ENCODE data around the gene KLHL40.

KLHL40 gene

DNA sequence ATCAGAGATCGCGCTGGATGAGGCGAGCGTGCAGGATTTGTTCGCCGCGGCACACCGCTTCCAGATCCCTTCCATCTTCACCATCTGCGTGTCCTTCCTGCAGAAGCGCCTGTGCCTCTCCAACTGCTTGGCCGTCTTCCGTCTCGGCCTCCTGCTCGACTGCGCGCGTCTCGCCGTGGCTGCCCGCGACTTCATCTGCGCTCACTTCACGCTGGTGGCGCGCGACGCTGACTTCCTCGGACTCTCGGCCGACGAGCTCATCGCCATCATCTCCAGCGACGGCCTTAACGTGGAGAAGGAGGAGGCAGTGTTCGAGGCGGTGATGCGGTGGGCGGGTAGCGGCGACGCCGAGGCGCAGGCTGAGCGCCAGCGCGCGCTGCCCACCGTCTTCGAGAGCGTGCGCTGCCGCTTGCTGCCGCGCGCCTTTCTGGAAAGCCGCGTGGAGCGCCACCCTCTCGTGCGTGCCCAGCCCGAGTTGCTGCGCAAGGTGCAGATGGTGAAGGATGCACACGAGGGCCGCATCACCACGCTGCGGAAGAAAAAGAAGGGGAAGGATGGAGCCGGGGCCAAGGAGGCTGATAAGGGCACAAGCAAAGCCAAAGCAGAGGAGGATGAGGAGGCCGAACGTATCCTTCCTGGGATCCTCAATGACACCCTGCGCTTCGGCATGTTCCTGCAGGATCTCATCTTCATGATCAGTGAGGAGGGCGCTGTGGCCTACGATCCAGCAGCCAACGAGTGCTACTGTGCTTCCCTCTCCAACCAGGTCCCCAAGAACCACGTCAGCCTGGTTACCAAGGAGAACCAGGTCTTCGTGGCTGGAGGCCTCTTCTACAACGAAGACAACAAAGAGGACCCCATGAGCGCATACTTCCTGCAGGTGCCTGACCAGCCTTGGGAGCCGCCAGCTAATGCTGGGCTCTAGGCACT lies 819 bp downstream of the KLHL40 start:
- H3K4me3 ChIP-seq (ENCODE audit: low read length), result no peak overlapping the region
- no peak for TF ChIP-seq ZNF274 (IDR thresholded peaks at IDR 0.05; ENCODE audit: low read depth, low read length)

DNA sequence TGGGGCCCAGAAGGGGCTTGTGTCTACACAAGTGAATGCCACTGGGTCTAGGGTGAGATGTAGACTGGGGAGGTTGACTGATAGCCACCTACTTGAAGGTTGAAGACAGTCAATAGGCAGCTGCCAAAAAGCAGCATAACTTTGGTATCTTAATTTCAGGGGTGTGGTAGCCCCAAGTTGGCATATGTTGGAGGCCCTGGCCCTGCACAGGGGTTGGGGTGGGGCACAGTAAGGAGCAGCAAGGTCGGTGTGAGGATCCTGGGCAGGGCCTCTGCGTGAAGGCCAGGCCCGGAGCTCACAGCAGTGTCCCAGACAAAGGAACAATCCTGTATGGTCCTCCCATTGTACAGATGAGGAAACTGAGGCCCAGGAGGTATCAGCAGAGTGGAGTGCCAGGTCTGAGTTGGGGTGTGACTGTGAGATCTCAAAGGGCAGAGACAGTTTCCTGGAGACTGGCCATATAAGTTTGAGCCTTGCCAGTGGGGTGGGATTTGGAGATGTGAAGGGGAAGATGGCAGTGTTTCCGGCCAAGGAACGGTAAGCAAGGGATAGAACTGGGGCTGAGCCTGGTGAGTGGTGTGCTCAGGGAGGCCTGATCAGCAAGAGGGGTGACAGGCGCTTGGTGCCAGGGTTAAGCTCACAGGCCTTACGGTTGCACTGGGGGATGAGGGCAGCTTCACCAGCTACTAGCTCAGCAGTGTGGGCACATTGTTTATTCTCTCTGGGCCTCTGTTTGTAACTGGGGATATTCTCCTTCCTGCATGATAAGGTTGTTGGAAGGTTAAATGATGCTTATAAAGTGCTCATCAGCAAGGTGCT lies 1.7 kb downstream of the KLHL40 start:
- TF ChIP-seq ZNF274 (IDR thresholded peaks at IDR 0.05; ENCODE audit: low read depth, low read length), result no peak

GRCh38 chr3:42688016-42688415 lies 2.7 kb downstream of the KLHL40 start:
- no peak for TF ChIP-seq ZNF274 (IDR thresholded peaks at IDR 0.05; ENCODE audit: low read depth, low read length)
- no peak overlapping the region for H3K4me3 ChIP-seq (ENCODE audit: low read length)

More for the DNA sequence above, 1.7 kb downstream of the KLHL40 start:
- H3K4me3 ChIP-seq (ENCODE audit: low read length), result no peak overlapping the region

GRCh38 chr3:42688487-42689420 lies 3.4 kb downstream of the KLHL40 start:
- H3K4me3 ChIP-seq (ENCODE audit: low read length), result no peak overlapping the region
- no peak for TF ChIP-seq ZNF274 (IDR thresholded peaks at IDR 0.05; ENCODE audit: low read depth, low read length)

DNA sequence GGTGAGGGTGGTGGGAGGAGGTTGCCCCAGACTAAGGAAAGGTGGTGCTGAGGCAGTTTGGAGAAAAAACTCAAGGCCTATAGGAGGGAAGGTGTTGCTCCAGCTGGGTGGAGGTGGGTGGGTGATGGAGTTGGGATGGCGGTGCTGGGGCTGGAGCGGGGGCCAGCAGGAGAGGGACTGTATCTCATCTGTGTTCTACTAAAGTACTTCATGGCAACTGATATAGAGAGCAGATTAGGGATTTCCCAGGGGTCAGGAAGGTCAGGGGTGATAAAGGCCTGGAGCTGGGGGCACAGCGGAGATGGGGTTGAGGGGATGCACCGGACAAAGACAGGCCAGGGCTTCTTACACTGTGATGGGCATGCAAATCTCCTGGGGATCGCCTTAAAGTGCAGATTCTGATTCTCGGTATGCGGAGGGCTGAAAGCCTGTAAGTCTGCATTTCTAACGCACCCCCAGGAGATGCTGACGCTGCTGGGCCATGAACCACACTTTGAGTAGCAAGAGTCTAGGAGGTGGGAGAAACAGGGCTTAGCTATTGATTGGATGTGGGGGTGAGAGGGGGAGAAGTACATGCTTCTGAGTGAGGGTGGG lies 4.2 kb downstream of the KLHL40 start:
- TF ChIP-seq ZNF274 (IDR thresholded peaks at IDR 0.05; ENCODE audit: low read depth, low read length), result no peak
- no peak overlapping the region for H3K4me3 ChIP-seq (ENCODE audit: low read length)

DNA sequence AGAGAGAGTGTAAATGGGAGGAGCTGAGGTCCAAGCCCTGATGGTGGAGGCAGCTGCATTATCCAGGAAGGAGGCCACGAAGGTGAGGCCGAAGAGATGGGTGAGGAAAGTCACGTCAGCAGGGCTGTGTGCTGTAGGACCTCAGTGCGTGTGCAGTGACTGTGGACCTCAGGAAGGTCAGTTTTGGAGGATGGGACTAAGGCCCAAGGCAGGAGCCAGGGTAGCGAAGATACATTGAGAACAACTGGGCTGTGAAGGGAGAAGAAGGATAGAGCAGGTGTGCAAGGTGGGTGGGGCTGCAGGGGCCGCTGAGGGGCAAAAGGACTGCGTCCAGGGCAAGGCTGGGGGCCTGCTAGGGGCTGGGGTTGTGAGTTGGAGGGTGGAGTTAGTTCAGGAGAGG lies 4.9 kb downstream of the KLHL40 start:
- no peak for TF ChIP-seq ZNF274 (IDR thresholded peaks at IDR 0.05; ENCODE audit: low read depth, low read length)
- no peak overlapping the region for H3K4me3 ChIP-seq (ENCODE audit: low read length)

DNA sequence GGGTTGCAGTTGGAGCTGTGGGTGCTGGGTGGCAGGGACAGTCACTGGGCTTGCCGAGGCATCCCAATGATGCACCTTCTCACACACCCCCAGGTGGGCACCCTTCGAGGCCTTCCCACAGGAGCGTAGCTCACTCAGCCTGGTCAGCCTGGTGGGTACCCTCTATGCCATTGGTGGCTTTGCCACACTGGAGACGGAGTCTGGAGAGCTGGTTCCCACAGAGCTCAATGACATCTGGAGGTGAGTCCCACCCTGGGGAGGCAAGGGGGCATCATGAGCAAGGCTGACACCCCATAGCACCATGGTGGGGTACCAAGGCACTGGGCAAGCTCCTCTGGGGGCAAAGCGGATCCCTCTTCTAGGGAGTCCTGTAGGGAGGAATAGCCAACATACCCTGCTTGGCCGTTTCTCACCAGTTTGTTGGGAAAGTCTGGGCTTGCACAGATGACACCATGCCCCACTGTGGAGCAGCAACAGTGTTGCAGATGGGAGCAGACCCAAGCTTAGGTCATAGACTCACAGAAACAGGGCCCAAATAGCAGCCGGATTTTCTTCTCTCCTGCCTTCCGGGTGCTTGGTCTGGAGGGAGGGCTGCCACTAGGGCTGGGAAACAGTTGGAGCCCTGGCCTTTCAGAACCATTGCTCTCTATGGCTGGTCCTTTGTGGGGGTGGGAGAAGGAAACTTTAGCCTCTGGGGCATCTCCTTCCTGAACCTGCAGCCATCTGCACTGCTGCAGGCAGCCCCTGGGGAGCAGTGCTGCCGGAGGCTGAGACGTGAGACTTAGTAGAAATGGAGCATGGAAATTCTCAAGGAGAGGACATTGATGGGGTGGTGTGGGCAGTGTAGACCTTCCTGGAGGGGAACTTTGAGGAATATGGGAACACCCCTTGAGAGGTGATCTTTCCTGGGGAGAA lies 5.7 kb downstream of the KLHL40 start:
- no peak for TF ChIP-seq ZNF274 (IDR thresholded peaks at IDR 0.05; ENCODE audit: low read depth, low read length)
- H3K4me3 ChIP-seq (ENCODE audit: low read length), result no peak overlapping the region

DNA sequence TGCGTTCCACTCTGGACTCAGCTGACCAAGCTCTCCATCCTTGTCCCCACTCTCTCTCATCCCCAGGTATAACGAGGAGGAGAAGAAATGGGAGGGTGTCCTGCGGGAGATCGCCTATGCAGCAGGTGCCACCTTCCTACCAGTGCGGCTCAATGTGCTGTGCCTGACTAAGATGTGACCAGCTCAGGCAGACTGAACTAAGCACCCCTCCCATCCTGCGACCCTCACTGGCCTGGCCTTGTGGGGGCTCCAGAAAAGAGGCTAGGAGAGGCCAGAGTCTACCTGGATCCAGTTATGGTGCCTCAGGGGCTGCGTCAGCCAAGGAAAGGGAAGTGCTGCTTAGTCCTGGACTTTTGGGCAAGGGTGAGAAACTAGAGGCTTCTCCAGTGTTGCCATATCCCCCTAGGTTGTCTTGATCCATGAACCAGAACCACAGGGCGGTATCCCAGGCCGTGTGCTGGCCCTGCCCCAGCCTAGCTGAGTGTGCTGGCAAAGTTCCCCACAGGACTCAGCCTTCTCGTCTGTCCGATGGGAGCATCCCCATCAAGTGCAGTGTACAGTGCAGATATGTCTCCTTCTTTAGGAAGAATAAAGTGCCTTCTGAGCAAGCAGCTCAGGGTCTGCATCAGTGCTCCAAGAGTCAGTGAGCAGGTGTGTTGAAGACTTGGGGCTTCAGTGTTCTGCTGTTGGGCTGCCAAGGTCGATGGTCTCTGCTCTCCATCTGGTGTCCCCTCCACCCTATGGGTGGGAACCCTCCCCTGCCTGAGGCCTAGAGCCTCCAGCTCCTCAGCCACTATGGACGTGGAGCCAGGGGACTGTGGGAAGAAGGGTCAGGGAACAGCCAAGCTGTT lies 6.7 kb downstream of the KLHL40 start:
- TF ChIP-seq ZNF274 (IDR thresholded peaks at IDR 0.05; ENCODE audit: low read depth, low read length), result no peak
- no peak overlapping the region for H3K4me3 ChIP-seq (ENCODE audit: low read length)

DNA sequence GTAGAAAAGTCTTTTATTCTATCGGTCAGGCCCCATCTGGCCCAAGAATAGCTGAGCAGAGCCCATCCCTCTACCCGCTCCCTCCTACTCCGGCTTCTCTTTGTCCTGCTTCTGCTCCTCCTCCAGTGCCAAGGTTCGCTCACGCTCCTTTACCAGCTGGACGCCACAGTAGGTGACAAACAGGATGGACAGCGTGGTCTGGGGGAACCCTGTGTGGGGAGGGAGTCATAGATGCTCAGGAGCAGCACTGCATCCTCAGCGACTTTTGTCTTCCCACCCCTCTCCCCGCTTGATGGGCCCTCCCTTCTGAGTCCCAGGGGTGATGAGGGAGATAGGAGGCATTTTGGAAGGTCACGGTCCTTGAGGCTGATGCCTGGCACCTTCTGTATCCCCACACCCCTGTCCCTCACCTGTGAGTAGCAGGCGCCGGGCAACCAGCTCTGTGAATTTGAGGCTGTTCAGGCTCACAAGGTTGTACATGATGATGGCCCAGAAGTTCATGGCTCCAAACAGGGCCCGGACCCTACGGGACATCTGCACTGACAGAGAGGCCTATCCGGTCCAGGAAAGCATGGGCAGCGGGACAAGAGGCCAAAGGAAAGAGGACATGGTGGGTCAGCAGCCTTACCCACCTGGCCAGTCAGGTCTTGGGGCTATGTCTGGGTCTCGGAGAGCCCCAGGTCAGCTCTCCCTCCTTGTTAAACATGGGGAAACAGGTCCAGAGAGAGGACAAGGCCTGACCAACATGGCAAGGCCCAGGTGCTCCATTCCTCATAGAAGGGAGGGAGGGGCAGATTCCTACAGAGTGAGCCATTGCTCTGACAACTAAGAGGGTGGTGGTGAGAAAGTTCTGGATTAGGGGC lies 7.6 kb downstream of the KLHL40 start:
- no peak for TF ChIP-seq ZNF274 (IDR thresholded peaks at IDR 0.05; ENCODE audit: low read depth, low read length)

DNA sequence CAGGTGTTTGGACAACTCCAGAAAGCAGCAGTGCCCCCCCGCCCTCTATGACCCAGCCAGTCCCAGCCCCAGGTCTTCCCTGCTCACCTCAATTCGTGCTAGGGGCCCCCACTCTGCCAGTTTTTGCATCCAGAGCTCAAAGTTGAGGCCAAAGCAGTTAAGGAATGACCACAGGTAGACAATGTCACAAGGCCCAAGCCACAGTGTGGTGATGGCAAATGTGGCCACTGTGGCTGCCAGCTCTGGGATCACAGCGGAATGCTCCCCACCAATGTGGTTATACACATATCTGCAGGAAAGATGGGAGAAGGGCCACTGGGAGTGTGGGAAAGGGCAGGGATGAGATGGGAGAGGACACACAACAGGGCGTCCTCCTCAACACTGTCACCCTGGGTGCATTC lies 8.2 kb downstream of the KLHL40 start:
- TF ChIP-seq ZNF274 (IDR thresholded peaks at IDR 0.05; ENCODE audit: low read depth, low read length), result no peak
- H3K4me3 ChIP-seq (ENCODE audit: low read length), result no peak overlapping the region

More for the DNA sequence above, 7.6 kb downstream of the KLHL40 start:
- H3K4me3 ChIP-seq (ENCODE audit: low read length), result no peak overlapping the region

DNA sequence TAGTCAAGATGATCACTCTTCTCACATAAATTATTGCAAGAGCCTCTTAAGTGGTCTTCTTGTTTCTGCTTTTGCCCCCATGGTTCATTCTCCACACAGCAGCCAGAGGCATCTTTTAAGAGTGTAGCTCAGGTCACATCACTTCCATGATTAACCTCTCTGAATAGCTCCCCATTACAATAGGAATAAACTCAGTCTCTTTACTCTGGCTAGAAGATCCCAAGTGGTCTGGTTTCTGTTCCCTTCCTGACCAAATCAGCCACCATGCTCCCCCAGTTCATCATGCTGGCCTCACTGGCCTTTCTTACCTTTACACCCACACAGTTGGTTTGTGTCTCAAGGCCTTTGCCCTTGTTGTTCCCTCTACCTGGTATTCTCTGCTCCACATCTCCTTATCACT lies 9.0 kb downstream of the KLHL40 start:
- no peak overlapping the region for H3K4me3 ChIP-seq (ENCODE audit: low read length)
- no peak for TF ChIP-seq ZNF274 (IDR thresholded peaks at IDR 0.05; ENCODE audit: low read depth, low read length)
